Measurements from ENCODE around the gene COLEC12.

The COLEC12 gene

GRCh38 chr18:295756-296490 is 204.6 kb downstream of the COLEC12 start:
- Histone ChIP-seq H3F3A (ENCODE audit: low read depth) (no peaks in the 10 kb centered on the region), H4K20me1 (ENCODE audit: insufficient read depth, low read length, poor library complexity, severe bottlenecking) (no peaks in the 10 kb centered on the region), H3K27me3 (ENCODE audit: insufficient read depth, low read length, poor library complexity, severe bottlenecking) (no peaks in the 10 kb centered on the region), H3K9me3 (ENCODE audit: insufficient read depth, low read depth, low read length) (no peaks in the 10 kb centered on the region; the same call in 1 of the 2 replicates), H3K4me1 (ENCODE audit: insufficient read depth, low read length, poor library complexity, severe bottlenecking) (no peaks in the 10 kb centered on the region), H3K4me3 (ENCODE audit: low read length, poor library complexity, severe bottlenecking) (no peak overlapping the region), H3K36me3 (ENCODE audit: insufficient read depth, low read length) (no peaks in the 10 kb centered on the region), H3K9me2 (replicated peaks; ENCODE audit: low read depth, low read length) (no peaks in the 10 kb centered on the region), H2AFZ (ENCODE audit: low read length) (no peak overlapping the region), H3K9ac (ENCODE audit: low read depth, low read length, poor library complexity, severe bottlenecking) (no peak overlapping the region), H3K4me2 (ENCODE audit: low read depth, low read length, poor library complexity, severe bottlenecking) (no peak overlapping the region), H3K79me2 (ENCODE audit: insufficient read depth, low read length) (no peaks in the 10 kb centered on the region)
- TF ChIP-seq CTCF (conservative IDR thresholded peaks at IDR 0.05; ENCODE audit: low read length) (no peak), EZH2phosphoT487 (IDR thresholded peaks at IDR 0.05; ENCODE audit: borderline replicate concordance) (no peak)

- Histone ChIP-seq H3K27me3 (ENCODE audit: insufficient read depth, low read length, poor library complexity, severe bottlenecking) (no peaks in the 10 kb centered on the region), H3K4me1 (ENCODE audit: insufficient read depth, low read length, poor library complexity, severe bottlenecking) (no peaks in the 10 kb centered on the region), H3K9me3 (ENCODE audit: insufficient read depth, low read depth, low read length) (no peaks in the 10 kb centered on the region; the same call in 1 of the 2 replicates), H3K4me3 (ENCODE audit: low read length, poor library complexity, severe bottlenecking) (no peak overlapping the region), H3K4me2 (ENCODE audit: low read depth, low read length, poor library complexity, severe bottlenecking) (no peak overlapping the region), H4K20me1 (ENCODE audit: insufficient read depth, low read length, poor library complexity, severe bottlenecking) (no peaks in the 10 kb centered on the region), H3F3A (ENCODE audit: low read depth) (no peaks in the 10 kb centered on the region), H3K9ac (ENCODE audit: low read depth, low read length, poor library complexity, severe bottlenecking) (no peak overlapping the region), H2AFZ (ENCODE audit: low read length) (no peak overlapping the region), H3K36me3 (ENCODE audit: insufficient read depth, low read length) (no peaks in the 10 kb centered on the region), H3K9me2 (replicated peaks; ENCODE audit: low read depth, low read length) (no peaks in the 10 kb centered on the region), H3K79me2 (ENCODE audit: insufficient read depth, low read length) (no peaks in the 10 kb centered on the region)
- TF ChIP-seq CTCF (conservative IDR thresholded peaks at IDR 0.05; ENCODE audit: low read length) = no peak
- TF ChIP-seq EZH2phosphoT487 (IDR thresholded peaks at IDR 0.05; ENCODE audit: borderline replicate concordance) = no peak
Observed at GRCh38 chr18:294566-294965, 205.9 kb downstream of the COLEC12 start.

GRCh38 chr18:293536-293935 is 207.0 kb downstream of the COLEC12 start:
- no peaks in the 10 kb centered on the region for H3K27me3 ChIP-seq (ENCODE audit: insufficient read depth, low read length, poor library complexity, severe bottlenecking)
- no peaks in the 10 kb centered on the region for H3K9me2 ChIP-seq (replicated peaks; ENCODE audit: low read depth, low read length)
- H2AFZ ChIP-seq (ENCODE audit: low read length) = no peak overlapping the region
- no peak overlapping the region for H3K4me3 ChIP-seq (ENCODE audit: low read length, poor library complexity, severe bottlenecking)
- no peak for TF ChIP-seq EZH2phosphoT487 (IDR thresholded peaks at IDR 0.05; ENCODE audit: borderline replicate concordance)
- no peak for TF ChIP-seq CTCF (conservative IDR thresholded peaks at IDR 0.05; ENCODE audit: low read length)
- no peak overlapping the region for H3K9ac ChIP-seq (ENCODE audit: low read depth, low read length, poor library complexity, severe bottlenecking)
- no peaks in the 10 kb centered on the region for H3K4me1 ChIP-seq (ENCODE audit: insufficient read depth, low read length, poor library complexity, severe bottlenecking)
- H3K79me2 ChIP-seq (ENCODE audit: insufficient read depth, low read length) = no peaks in the 10 kb centered on the region
- H3K4me2 ChIP-seq (ENCODE audit: low read depth, low read length, poor library complexity, severe bottlenecking) = no peak overlapping the region
- no peaks in the 10 kb centered on the region for H3K36me3 ChIP-seq (ENCODE audit: insufficient read depth, low read length)
- no peaks in the 10 kb centered on the region for H4K20me1 ChIP-seq (ENCODE audit: insufficient read depth, low read length, poor library complexity, severe bottlenecking)
- no peaks in the 10 kb centered on the region for H3F3A ChIP-seq (ENCODE audit: low read depth)
- H3K9me3 ChIP-seq (ENCODE audit: insufficient read depth, low read depth, low read length) = no peaks in the 10 kb centered on the region; the same call in 1 of the 2 replicates
